ENCODE results near the gene KIRREL3.

The KIRREL3 gene

GRCh38 chr11:126700768-126701519 is 299.6 kb downstream of the KIRREL3 start:
- no peak for FAIRE-seq

DNA sequence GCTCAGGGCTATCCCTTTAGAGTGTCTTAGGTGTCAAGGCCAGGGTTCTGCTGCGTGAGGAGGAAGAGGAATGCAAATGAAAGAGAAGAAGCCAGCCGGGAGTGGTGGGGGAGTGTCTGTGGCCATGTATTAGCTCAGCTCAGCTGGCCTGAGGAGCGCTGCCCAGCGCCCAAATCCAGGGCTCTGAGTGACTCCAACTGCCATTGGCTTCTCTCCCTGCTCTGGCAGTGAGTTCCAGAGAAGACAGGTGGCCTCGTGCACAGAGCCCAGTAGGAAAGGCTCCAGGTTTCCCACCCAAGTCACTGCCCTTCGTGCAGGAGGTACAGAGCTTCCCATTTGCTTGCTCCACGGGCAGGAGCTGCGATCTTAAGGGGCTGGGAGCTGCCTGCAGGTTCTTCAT is 302.0 kb downstream of the KIRREL3 start:
- FAIRE-seq = no peak

DNA sequence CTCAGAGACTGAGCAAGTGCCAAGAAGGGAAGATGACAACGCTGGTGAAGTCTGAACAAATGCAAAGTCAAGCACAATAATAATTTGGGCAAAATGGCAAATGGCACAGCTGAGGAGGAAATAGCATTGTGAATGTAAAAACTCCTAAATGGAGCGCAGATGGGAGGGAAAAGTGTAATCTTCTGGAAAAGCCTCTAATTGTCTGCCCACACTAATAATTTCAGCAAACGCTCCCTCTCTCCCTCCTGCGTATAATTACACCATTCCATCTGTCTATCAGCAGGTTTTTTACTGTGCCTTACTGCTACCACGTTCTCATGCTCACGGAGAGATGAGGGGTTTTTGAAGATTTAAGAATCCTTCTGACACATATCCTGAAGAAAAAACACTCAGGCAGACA is 302.6 kb downstream of the KIRREL3 start:
- FAIRE-seq = no peak

DNA sequence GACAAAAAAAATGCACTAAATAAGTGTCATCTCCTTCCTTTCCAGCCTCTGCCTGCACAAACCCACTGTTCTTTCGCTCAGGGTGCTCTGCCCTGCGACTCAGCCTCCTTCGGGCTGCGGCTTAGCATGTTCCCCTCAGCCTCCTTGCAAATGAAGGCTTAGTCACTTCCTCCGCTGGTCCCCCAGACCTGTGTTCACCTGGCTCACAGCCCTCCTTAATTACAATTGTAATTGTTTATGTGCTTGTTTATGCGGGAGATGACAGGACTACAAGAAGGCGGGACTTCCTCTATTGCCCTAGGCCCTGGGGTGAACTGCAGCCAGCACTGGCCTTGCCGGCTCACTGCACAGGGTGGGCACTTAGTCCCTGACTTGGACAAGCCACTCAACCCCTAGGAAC is 303.6 kb downstream of the KIRREL3 start:
- FAIRE-seq = no peak

DNA sequence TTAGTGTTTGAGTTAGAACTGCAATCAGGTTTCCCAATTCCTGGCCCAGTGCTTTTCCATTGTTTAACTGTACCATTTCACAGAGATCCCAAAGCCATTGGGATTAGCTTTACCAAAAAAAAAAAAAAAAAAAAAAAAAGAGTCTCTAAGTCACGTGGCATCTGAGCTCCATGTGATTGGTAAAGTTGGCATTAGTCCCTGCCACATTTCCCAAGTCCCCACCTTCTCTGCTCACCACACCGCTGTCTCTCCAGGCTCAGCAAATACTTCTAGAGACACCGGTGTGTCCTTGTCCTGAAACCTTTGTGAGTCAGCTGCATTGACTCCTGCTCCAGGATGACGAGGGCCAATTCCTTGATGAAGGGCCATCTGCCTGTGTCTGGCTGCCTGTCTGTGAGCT is 305.3 kb downstream of the KIRREL3 start:
- FAIRE-seq = no peak

- no peak for FAIRE-seq
These were observed 306.4 kb downstream of the KIRREL3 start for GRCh38 chr11:126694065-126694625.

DNA sequence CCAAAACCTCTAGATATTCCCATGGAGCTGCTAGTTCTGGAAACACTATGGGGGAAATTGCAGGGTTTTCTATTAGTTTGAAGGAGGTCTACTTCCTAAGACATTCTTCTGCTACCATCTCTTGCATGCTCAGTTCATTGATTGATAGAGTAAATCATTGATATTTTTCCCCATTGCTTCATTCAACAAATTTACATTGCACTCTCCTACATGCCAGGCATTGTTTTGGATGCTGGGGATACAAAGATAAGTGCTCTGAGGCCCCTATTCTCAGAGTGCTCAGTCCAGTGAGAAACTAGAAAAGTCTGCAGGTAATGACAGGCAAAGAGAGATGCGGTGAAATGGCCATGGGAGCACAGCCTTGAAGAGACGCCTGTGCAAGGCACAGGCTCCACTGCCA is 313.1 kb downstream of the KIRREL3 start:
- FAIRE-seq = no peak

DNA sequence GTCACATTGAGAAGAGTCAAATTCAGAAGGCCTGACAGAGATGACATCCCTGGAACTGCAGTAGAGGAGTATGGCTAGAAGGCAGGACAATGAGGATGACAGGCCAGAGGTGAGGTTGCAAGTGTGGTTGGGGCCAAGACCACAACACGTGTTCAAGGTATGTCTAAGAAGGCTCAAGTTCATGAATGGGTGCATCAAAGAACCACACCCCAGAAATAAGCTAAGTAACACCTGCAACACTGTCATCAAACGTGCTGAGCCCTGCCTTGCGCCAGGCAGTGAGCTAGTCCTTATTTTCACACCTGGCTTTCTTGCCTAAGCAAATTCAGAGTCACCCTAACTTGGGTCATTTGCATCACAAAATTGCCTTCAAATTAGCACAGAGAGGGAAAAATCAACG is 313.6 kb downstream of the KIRREL3 start:
- no peak for FAIRE-seq

- no peak for FAIRE-seq
These were observed 316.5 kb downstream of the KIRREL3 start for GRCh38 chr11:126683766-126684728.

- FAIRE-seq = no peak
These were observed 318.0 kb downstream of the KIRREL3 start for GRCh38 chr11:126682590-126682989.

DNA sequence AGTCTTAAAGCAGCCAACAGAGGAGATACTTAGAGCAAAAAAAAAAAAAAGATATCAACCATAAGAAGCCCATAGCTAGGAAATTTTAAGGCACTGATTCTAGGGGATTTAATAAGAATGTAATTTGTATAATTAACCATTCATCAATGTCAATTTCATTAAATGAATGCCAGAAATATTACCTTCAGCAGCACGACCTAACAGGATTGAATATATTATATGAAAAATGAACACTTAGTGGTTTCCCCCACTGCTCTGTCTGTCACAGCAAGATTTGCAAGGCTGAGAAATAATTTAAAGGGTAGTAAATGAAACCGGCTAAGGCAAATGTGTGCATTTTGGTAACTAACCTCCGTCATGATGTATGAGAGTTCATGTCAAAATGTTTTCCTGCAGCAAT is 319.9 kb downstream of the KIRREL3 start:
- FAIRE-seq = no peak

- FAIRE-seq = no peak
These were observed 320.4 kb downstream of the KIRREL3 start for GRCh38 chr11:126680131-126680530.

- no peak for FAIRE-seq
These were observed 321.5 kb downstream of the KIRREL3 start for GRCh38 chr11:126679033-126679432.

DNA sequence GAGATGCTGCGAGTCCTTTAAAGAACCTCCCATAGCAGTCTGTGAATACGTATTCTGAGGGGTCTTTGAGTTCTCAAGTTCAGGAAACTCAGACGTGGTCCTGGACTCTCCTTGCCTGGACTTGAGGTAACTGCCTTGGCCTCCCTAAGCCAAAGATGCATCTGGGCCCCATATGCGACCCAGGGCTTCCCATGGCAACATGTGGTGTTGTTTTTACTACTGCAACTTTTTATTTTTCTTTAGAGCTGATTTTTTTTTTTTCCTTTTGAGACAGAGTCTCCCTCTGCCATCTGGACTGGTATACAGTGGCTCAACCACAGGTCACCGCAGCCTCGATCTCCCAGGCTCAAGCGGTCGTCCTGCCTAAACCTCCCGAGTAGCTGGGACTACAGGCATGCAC is 324.0 kb downstream of the KIRREL3 start:
- no peak for FAIRE-seq

DNA sequence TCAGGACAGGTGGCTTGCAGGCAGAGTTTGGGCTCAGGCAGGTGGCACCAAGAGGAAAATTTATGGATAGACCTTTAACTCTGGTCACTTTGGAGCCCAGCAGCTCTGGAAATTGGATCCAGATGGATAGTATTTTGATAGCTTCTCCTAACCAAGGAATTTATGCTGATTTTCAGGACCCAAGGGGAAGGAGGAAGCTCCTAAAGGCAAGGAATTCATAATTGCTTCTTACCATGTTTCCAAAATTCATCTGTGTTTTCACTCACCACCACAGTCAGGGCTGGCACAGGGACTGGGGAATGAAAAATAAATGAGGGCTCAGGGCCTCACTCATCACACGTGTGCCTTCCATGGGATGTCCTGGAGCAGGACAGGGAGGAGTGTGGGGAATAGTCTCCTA is 327.3 kb downstream of the KIRREL3 start:
- FAIRE-seq = no peak

DNA sequence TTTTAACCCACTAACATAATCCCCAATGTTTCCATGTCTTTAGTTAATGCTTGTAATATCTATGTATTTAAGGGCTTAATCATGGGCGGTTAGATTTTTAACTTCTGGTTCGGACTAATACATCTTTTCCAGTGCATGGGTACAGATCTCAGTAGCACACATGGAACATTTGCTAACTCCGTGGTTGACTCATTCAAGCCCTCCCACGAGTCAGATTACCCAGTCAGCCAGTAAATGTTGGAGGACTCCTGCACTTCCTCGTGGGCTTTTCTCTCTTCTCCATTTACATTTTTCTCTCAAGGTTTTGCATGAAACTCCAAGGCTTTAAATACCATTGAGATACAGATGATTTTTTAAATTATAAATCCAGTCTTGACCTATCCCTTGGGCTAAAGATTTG is 331.2 kb downstream of the KIRREL3 start:
- FAIRE-seq = no peak

GRCh38 chr11:126664643-126665042 is 335.9 kb downstream of the KIRREL3 start:
- FAIRE-seq = no peak

- FAIRE-seq = no peak
These were observed 336.6 kb downstream of the KIRREL3 start for GRCh38 chr11:126663749-126664592.

GRCh38 chr11:126662035-126662790 is 338.4 kb downstream of the KIRREL3 start:
- no peak for FAIRE-seq

- no peak for FAIRE-seq
These were observed 339.7 kb downstream of the KIRREL3 start for GRCh38 chr11:126660761-126661425.

- FAIRE-seq = no peak
These were observed 340.2 kb downstream of the KIRREL3 start for GRCh38 chr11:126660321-126660720.
